ENCODE data around the gene RNF175. TPM values are rescaled to one million over a fixed set of nuclear protein-coding genes. Genes with fewer than 3 reads are reported as not detected.

The RNF175 gene
- not detected in 2 replicates for total RNA-seq

- Mint-ChIP-seq H3K4me3 (ENCODE audit: low read depth) (no peak within 1 kb of the TSS), H3K4me1 (ENCODE audit: low read depth) (peaks cover 3% of the 10 kb centered on the region), H3K36me3 (ENCODE audit: low read depth) (no peaks in the 10 kb centered on the region), H3K9me3 (no peaks in the 10 kb centered on the region), H3K27me3 (ENCODE audit: low read depth) (peaks cover 65% of the 10 kb centered on the region), H3K27ac (no peak within 1 kb of the TSS)
- no peak for DNase-seq (ENCODE audit: low spot score)
- intact Hi-C loops (cut with micrococcal nuclease) = loop anchor here (10.0 kb wide), 1 partner anchor 605 kb away; no protein-coding TSS in a partner anchor
These were observed at the start of gene RNF175 for GRCh38 chr4:153759407-153760316. Gene RNF175, minus strand, starts transcription at chr4:153760024. Its CDS starts 162 bp downstream, at chr4:153759862.

- H3K9me3 Mint-ChIP-seq = no peaks in the 10 kb centered on the region
- H3K36me3 Mint-ChIP-seq (ENCODE audit: low read depth) = no peaks in the 10 kb centered on the region
- no peak overlapping the region for H3K27ac Mint-ChIP-seq
- H3K27me3 Mint-ChIP-seq (ENCODE audit: low read depth) = peaks cover 7% of the 10 kb centered on the region
- DNase-seq (ENCODE audit: low spot score) = no peak
- peaks cover 11% of the 10 kb centered on the region for H3K4me1 Mint-ChIP-seq (ENCODE audit: low read depth)
- no peak overlapping the region for H3K4me3 Mint-ChIP-seq (ENCODE audit: low read depth)
- intact Hi-C loops (cut with micrococcal nuclease) = loop anchor here (1.0 kb wide), 1 partner anchor 107 kb away; no protein-coding TSS in a partner anchor
These were observed 49.5 kb upstream of the RNF175 start for GRCh38 chr4:153809307-153809706.

GRCh38 chr4:153808175-153808574 lies 48.4 kb upstream of the RNF175 start:
- Mint-ChIP-seq H3K27ac (no peak overlapping the region), H3K9me3 (no peaks in the 10 kb centered on the region), H3K27me3 (ENCODE audit: low read depth) (peaks cover 7% of the 10 kb centered on the region), H3K4me3 (ENCODE audit: low read depth) (no peak overlapping the region), H3K36me3 (ENCODE audit: low read depth) (no peaks in the 10 kb centered on the region), H3K4me1 (ENCODE audit: low read depth) (peaks cover 11% of the 10 kb centered on the region)
- DNase-seq (ENCODE audit: low spot score) = no peak
- intact Hi-C loops (cut with micrococcal nuclease) = no loop called here

- H3K27me3 Mint-ChIP-seq (ENCODE audit: low read depth) = peaks cover 10% of the 10 kb centered on the region
- no peaks in the 10 kb centered on the region for H3K9me3 Mint-ChIP-seq
- no peak overlapping the region for H3K4me3 Mint-ChIP-seq (ENCODE audit: low read depth)
- H3K4me1 Mint-ChIP-seq (ENCODE audit: low read depth) = peaks cover 11% of the 10 kb centered on the region
- no peaks in the 10 kb centered on the region for H3K36me3 Mint-ChIP-seq (ENCODE audit: low read depth)
- H3K27ac Mint-ChIP-seq = no peak overlapping the region
- intact Hi-C loops (cut with micrococcal nuclease) = no loop called here
- DNase-seq (ENCODE audit: low spot score) = no peak
These were observed 46.2 kb upstream of the RNF175 start for GRCh38 chr4:153806073-153806472.

GRCh38 chr4:153804722-153805121 lies 44.9 kb upstream of the RNF175 start:
- intact Hi-C loops (cut with micrococcal nuclease) = no loop called here
- DNase-seq (ENCODE audit: low spot score) = no peak
- no peaks in the 10 kb centered on the region for H3K9me3 Mint-ChIP-seq
- no peak overlapping the region for H3K4me3 Mint-ChIP-seq (ENCODE audit: low read depth)
- H3K27ac Mint-ChIP-seq = no peak overlapping the region
- no peaks in the 10 kb centered on the region for H3K36me3 Mint-ChIP-seq (ENCODE audit: low read depth)
- peaks cover 8% of the 10 kb centered on the region for H3K27me3 Mint-ChIP-seq (ENCODE audit: low read depth)
- peaks cover 8% of the 10 kb centered on the region for H3K4me1 Mint-ChIP-seq (ENCODE audit: low read depth)

- no peak for DNase-seq (ENCODE audit: low spot score)
- H3K9me3 Mint-ChIP-seq = no peaks in the 10 kb centered on the region
- H3K4me3 Mint-ChIP-seq (ENCODE audit: low read depth) = no peak overlapping the region
- no peaks in the 10 kb centered on the region for H3K36me3 Mint-ChIP-seq (ENCODE audit: low read depth)
- H3K4me1 Mint-ChIP-seq (ENCODE audit: low read depth) = no peaks in the 10 kb centered on the region
- intact Hi-C loops (cut with micrococcal nuclease) = no loop called here
- peaks cover 45% of the 10 kb centered on the region for H3K27me3 Mint-ChIP-seq (ENCODE audit: low read depth)
- H3K27ac Mint-ChIP-seq = no peak overlapping the region
These were observed 39.9 kb upstream of the RNF175 start for GRCh38 chr4:153799694-153800074.

- H3K4me1 Mint-ChIP-seq (ENCODE audit: low read depth) = no peaks in the 10 kb centered on the region
- H3K27ac Mint-ChIP-seq = no peak overlapping the region
- H3K4me3 Mint-ChIP-seq (ENCODE audit: low read depth) = no peak overlapping the region
- H3K9me3 Mint-ChIP-seq = no peaks in the 10 kb centered on the region
- intact Hi-C loops (cut with micrococcal nuclease) = no loop called here
- peaks cover 51% of the 10 kb centered on the region for H3K27me3 Mint-ChIP-seq (ENCODE audit: low read depth)
- no peak for DNase-seq (ENCODE audit: low spot score)
- H3K36me3 Mint-ChIP-seq (ENCODE audit: low read depth) = no peaks in the 10 kb centered on the region
These were observed 39.3 kb upstream of the RNF175 start for GRCh38 chr4:153798901-153799693.

- Mint-ChIP-seq H3K9me3 (no peaks in the 10 kb centered on the region), H3K4me1 (ENCODE audit: low read depth) (no peaks in the 10 kb centered on the region), H3K27ac (no peak overlapping the region), H3K36me3 (ENCODE audit: low read depth) (no peaks in the 10 kb centered on the region), H3K27me3 (ENCODE audit: low read depth) (peaks cover 58% of the 10 kb centered on the region), H3K4me3 (ENCODE audit: low read depth) (no peak overlapping the region)
- intact Hi-C loops (cut with micrococcal nuclease) = no loop called here
- DNase-seq (ENCODE audit: low spot score) = no peak
These were observed 38.6 kb upstream of the RNF175 start for GRCh38 chr4:153798420-153798819.

GRCh38 chr4:153794006-153794405 lies 34.2 kb upstream of the RNF175 start:
- Mint-ChIP-seq H3K9me3 (no peaks in the 10 kb centered on the region), H3K36me3 (ENCODE audit: low read depth) (no peaks in the 10 kb centered on the region), H3K4me1 (ENCODE audit: low read depth) (peaks cover 13% of the 10 kb centered on the region), H3K27me3 (ENCODE audit: low read depth) (peaks cover 88% of the 10 kb centered on the region), H3K4me3 (ENCODE audit: low read depth) (no peak overlapping the region), H3K27ac (no peak overlapping the region)
- no peak for DNase-seq (ENCODE audit: low spot score)
- intact Hi-C loops (cut with micrococcal nuclease) = loop anchor here (5.0 kb wide), 2 partner anchors 538 to 948 kb away; partner anchors contain the start of gene LRAT

GRCh38 chr4:153792618-153793247 lies 32.9 kb upstream of the RNF175 start:
- no peaks in the 10 kb centered on the region for H3K36me3 Mint-ChIP-seq (ENCODE audit: low read depth)
- H3K9me3 Mint-ChIP-seq = no peaks in the 10 kb centered on the region
- peaks cover 16% of the 10 kb centered on the region for H3K4me1 Mint-ChIP-seq (ENCODE audit: low read depth)
- intact Hi-C loops (cut with micrococcal nuclease) = loop anchor here (5.0 kb wide), 2 partner anchors 540 to 950 kb away; partner anchors contain the start of gene LRAT
- no peak for DNase-seq (ENCODE audit: low spot score)
- H3K27ac Mint-ChIP-seq = no peak overlapping the region
- H3K4me3 Mint-ChIP-seq (ENCODE audit: low read depth) = no peak overlapping the region
- H3K27me3 Mint-ChIP-seq (ENCODE audit: low read depth) = peaks cover 88% of the 10 kb centered on the region

GRCh38 chr4:153791746-153792617 lies 32.2 kb upstream of the RNF175 start:
- H3K9me3 Mint-ChIP-seq = no peaks in the 10 kb centered on the region
- H3K4me3 Mint-ChIP-seq (ENCODE audit: low read depth) = no peak overlapping the region
- H3K4me1 Mint-ChIP-seq (ENCODE audit: low read depth) = peaks cover 16% of the 10 kb centered on the region
- no peak overlapping the region for H3K27ac Mint-ChIP-seq
- peaks cover 89% of the 10 kb centered on the region for H3K27me3 Mint-ChIP-seq (ENCODE audit: low read depth)
- no peaks in the 10 kb centered on the region for H3K36me3 Mint-ChIP-seq (ENCODE audit: low read depth)
- intact Hi-C loops (cut with micrococcal nuclease) = loop anchor here (2.0 to 5.0 kb wide), 3 partner anchors 540 to 950 kb away; partner anchors contain the start of gene LRAT
- no peak for DNase-seq (ENCODE audit: low spot score)

Measured in activated T-helper 2 cell treated with anti-CD3 and anti-CD28 coated beads, Interferon-gamma antibody, Interleukin-2, Interleukin-4, amounts not matched to agents 10 μg/mL and 5 μg/mL and 100 μg/mL, durations not matched to agents 14 hours and 24 hours and 36 hours (primary cell).